Neural progenitor cell (in vitro differentiated cells): ENCODE measurements around the gene ABLIM2.

Source experiments
- EZH2phosphoT487 ChIP-seq: fragments of 200-600 bp; sonication (generic); IDR thresholded peaks from 2 replicates; pipeline ENCODE4 v1.6.1; 2017; ENCODE audit warnings: antibody characterized with exemption
- TF ChIP-seq, protein P1 (sequence below): fragments of 200-600 bp; sonication (generic); IDR thresholded peaks from 2 replicates; pipeline ENCODE4 v1.5.1; 2017; ENCODE audit warnings: antibody characterized with exemption, mild to moderate bottlenecking

DNA sequence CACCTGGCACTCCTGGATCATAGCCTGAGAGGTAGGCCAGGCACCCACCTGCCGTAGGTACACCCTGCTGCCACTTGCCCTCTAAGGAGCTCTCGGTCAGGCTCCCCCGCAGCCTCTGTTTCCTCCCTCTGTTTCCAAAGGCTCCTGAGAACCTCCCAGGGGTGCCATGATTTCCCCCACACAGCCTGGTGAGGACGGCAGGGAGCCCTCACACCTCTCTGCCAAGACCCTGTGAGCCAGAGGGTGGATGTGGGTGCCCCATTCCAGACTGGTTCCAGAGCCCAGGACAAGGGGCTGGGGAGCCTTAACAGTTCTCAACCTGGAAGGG is 1.6 kb upstream of the ABLIM2 start:
- TF ChIP-seq, protein P1, sequence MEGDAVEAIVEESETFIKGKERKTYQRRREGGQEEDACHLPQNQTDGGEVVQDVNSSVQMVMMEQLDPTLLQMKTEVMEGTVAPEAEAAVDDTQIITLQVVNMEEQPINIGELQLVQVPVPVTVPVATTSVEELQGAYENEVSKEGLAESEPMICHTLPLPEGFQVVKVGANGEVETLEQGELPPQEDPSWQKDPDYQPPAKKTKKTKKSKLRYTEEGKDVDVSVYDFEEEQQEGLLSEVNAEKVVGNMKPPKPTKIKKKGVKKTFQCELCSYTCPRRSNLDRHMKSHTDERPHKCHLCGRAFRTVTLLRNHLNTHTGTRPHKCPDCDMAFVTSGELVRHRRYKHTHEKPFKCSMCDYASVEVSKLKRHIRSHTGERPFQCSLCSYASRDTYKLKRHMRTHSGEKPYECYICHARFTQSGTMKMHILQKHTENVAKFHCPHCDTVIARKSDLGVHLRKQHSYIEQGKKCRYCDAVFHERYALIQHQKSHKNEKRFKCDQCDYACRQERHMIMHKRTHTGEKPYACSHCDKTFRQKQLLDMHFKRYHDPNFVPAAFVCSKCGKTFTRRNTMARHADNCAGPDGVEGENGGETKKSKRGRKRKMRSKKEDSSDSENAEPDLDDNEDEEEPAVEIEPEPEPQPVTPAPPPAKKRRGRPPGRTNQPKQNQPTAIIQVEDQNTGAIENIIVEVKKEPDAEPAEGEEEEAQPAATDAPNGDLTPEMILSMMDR, result no peak
- no peak for TF ChIP-seq EZH2phosphoT487
